ENCODE results near the gene CA4.

The CA4 gene

GRCh38 chr17:60134396-60135150 lies 15.2 kb upstream of the CA4 start:
- DNase-seq, result peak; percentile 51

- peak; percentile 87 for DNase-seq
Observed at GRCh38 chr17:60135151-60135950, 14.4 kb upstream of the CA4 start.

DNA sequence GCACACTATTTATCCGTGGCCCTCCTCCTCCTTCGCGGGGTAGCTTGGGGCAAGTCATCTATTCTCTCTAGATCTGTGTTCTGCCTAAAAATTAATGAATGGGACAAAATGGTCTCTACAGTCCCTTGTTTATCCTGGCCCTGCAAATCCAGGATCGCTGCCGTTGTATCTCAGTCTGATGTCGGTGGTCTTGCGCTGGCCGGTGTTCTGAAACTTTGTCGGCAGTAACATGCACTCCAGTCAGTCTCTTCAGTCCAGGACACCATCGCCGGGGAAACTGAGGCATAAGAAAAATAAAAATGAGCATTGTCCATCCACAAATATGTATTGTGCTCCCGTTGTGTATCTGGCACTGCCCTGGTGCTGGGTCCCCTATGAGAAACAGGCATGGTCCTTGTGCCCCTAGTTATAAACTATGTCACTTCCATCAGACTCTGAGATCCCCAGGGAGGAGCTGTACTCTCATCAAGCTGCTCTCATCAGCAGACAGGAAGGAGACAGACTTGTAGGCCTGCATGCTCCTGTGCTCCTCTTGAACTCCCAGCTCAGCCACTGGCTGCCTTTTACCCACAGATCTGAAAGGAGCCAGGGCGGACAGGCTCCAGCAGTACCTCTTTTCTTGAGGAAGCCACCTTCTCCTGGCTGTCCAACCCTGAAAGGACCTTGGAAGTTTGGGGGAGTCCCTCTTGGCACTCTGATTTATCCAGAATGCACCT lies 13.7 kb upstream of the CA4 start:
- no peak for DNase-seq

DNA sequence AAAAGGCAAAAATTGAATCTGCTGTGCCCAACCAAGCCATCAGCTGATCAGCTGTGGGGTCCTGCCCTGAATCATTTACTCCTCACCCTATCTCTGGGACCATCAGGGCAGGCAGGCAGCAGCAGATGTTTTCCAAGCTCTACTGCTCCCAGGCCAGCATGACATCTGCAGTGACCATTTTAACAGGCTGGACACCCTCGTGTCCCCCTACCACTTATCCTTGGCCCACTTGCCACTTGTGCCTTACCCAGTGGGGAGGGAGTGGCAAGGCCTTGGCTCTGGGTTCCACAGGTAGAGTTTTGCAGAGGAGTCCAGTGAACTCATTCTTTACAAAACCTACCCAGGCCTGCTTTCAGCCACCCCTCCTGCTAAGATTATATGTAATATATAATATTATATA lies 12.0 kb upstream of the CA4 start:
- DNase-seq, result no peak

- no peak for DNase-seq
Observed at GRCh38 chr17:60138769-60139437, 10.9 kb upstream of the CA4 start.

GRCh38 chr17:60139438-60140285 lies 10.1 kb upstream of the CA4 start:
- peak; percentile 79 for DNase-seq

- no peak for DNase-seq
Observed at GRCh38 chr17:60141111-60142018, 8.4 kb upstream of the CA4 start.

- DNase-seq, result peak; percentile 90
Observed at GRCh38 chr17:60142872-60143499, 6.8 kb upstream of the CA4 start.

- no peak for DNase-seq
Observed at GRCh38 chr17:60145006-60145935, 4.5 kb upstream of the CA4 start.

DNA sequence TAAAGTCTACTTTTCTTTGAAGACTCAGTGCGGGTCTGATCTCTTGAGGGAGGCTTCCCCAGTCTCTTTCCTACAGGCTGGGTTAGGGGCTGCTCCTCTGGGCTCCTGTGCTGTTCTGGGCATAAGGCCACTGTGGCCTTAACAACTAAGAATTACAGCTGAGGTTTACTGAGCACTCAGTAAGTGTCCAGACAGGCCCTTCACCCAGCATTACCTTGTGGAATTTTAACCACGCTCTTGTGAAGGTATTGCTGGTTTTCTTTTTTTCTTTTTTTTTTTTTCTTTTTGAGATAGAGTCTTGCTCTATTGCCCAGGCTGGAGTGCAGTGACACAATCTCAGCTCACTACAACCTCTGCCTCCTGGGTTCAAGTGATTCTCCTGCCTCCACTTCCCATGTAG lies 3.6 kb upstream of the CA4 start:
- no peak for DNase-seq

DNA sequence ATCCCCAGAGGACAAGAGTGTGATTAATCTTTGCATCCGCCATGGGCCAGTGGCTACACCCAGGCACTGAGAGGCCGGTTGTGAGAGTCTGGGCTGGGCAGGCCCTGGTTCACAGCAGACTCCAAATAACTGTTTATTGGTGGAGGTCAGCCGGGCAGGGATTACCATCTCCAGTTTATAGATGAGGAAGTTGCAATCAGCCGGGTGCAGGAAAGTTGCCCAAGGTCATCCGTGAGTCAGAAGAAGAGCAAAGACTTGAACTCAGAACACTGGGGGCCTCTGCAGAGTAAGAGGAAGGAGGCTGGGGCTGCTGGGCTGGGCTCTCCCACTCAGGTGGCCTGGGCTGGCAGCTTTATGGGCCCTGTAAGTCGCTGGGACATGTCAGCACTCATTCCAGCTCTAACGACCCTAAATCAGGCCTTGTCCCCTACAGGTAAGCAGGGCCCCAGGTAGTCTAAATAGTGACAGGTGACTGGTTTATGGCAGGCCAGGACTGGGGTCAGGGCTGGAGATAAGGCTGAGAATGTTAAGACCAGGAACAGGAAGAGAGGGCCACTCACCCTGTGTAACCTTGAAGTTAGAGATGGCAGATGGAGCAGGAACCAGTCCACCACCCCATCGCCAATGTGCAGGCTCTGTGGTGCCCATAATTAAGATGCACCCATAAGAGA lies 2.1 kb upstream of the CA4 start:
- DNase-seq, result no peak

GRCh38 chr17:60148373-60148772 lies 1.4 kb upstream of the CA4 start:
- DNase-seq, result no peak

GRCh38 chr17:60151355-60151754 lies 1.6 kb downstream of the CA4 start:
- DNase-seq, result no peak

- DNase-seq, result no peak
Observed at GRCh38 chr17:60153606-60154390, 4.0 kb downstream of the CA4 start.

DNA sequence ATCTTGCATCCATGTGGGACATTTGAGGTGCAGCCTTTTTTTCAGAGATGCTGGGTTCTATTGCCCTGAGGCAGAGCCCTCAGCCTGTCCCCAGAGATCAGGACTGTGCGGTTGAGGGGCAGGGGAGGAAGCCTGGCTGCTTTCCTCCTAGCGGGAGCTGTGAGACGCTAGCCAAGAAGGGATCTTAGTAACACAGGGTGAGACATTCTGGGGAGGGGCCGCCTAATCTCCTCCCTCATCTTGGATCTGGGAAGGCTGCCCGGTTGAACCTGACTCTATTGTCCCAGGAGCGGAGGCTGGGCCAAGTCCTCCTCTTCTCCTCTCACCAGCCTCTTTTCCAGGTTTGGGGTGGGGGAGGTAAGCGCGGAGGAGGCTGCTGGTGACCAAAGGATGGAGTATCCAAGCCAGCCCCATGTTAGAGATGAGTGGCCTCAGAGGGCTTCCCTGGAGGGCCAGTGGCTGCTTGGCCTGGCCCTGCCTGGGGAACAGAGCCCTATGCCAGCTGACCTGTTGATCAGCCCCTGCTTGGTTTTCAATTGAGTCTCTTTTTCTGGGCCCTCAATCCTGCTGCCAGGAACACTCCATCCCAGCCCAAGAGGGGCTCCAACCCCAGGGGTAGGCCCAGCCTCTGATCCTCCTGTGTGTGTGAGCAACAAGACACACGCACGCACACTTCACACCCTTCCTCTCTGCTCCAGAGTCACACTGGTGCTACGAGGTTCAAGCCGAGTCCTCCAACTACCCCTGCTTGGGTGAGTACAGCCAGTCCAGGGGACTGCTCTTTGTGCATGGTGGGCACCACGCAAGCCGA lies 5.0 kb downstream of the CA4 start:
- no peak for DNase-seq

DNA sequence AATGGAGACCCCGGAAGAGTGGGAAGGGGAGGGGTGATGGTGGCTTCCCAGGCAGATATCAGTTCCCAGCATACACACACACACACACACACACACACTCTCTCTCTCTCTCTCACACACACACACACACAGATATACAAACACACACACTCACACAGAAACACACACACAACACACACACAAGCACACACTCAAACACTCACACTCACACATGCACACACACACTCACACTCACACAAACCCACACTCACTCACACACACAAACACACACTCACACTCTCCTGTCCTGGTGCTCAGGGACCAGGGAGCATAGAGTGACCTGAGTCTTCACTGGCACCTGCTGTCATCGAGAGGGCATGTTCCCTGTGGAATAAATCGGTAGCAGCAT lies 5.6 kb downstream of the CA4 start:
- DNase-seq, result no peak

- no peak for DNase-seq
Observed at GRCh38 chr17:60155815-60156214, 6.0 kb downstream of the CA4 start.

Data from stimulated activated CD8-positive, alpha-beta memory T cell treated with anti-CD3 and anti-CD28 coated beads, Interleukin-4, amount 100 ng/mL, for 48 hours (primary cell).